MM.1S (cell line): ENCODE results near the gene LUC7L.
"Not testable (repeated sequence)": the region's sequence is repeated elsewhere in the genome, so short reads cannot be mapped to it uniquely, and the experiment has no call there.

Experiments used
- DNase-seq: peaks from one replicate; pipeline ENCODE4 v3.0.0-alpha.2; 2015
- H2AFZ ChIP-seq: fragments of 300-600 bp; sonication (generic); 2 replicates; pipeline ENCODE4 v1.6.0; 2016; ENCODE audit warnings: antibody characterized with exemption, low read length
- H3F3A ChIP-seq: fragments of 300-600 bp; sonication (generic); 2 replicates; pipeline ENCODE4 v1.6.1; 2016; ENCODE audit warnings: mild to moderate bottlenecking, antibody characterized with exemption, low read length, moderate library complexity, mixed read lengths; ENCODE audit not compliant: insufficient read depth
- H3K27ac ChIP-seq: fragments of 300-600 bp; sonication (generic); 2 replicates; pipeline ENCODE4 v1.5.1; 2016; ENCODE audit warnings: mild to moderate bottlenecking, low read length
- H3K27me3 ChIP-seq: fragments of 300-600 bp; sonication (generic); replicated peaks from 2 replicates; pipeline ENCODE4 v1.6.0; 2016; ENCODE audit warnings: low read length; ENCODE audit not compliant: insufficient read depth
- H3K36me3 ChIP-seq: fragments of 300-600 bp; sonication (generic); replicated peaks from 2 replicates; pipeline ENCODE4 v1.6.1; 2016; ENCODE audit warnings: mild to moderate bottlenecking, low read length, mixed read lengths; ENCODE audit not compliant: insufficient read depth
- H3K4me1 ChIP-seq: fragments of 300-600 bp; sonication (generic); 2 replicates; pipeline ENCODE4 v1.6.1; 2016; ENCODE audit warnings: low read length, mixed read lengths
- H3K4me2 ChIP-seq: fragments of 300-600 bp; sonication (generic); 2 replicates; pipeline ENCODE4 v1.6.0; 2016; ENCODE audit warnings: low read depth, low read length
- H3K4me3 ChIP-seq: fragments of 300-600 bp; sonication (generic); 2 replicates; pipeline ENCODE4 v1.5.1; 2016; ENCODE audit warnings: low read length, mixed read lengths
- H3K79me2 ChIP-seq: fragments of 300-600 bp; sonication (generic); 2 replicates; pipeline ENCODE4 v1.6.1; 2016; ENCODE audit warnings: mixed run types, low read length, mixed read lengths
- H3K9ac ChIP-seq: fragments of 300-600 bp; sonication (generic); 2 replicates; pipeline ENCODE4 v1.6.1; 2016; ENCODE audit warnings: low read length, mixed read lengths
- H3K9me2 ChIP-seq: fragments of 300-600 bp; sonication (generic); replicated peaks from 2 replicates; pipeline ENCODE4 v1.6.1; 2016; ENCODE audit warnings: mild to moderate bottlenecking, low read length, mixed read lengths; ENCODE audit not compliant: insufficient read depth
- H3K9me3 ChIP-seq: fragments of 300-600 bp; sonication (generic); replicated peaks from 2 replicates; pipeline ENCODE4 v1.6.1; 2016; ENCODE audit warnings: mild to moderate bottlenecking, low read length, mixed read lengths; ENCODE audit not compliant: insufficient read depth
- H4K20me1 ChIP-seq: fragments of 300-600 bp; sonication (generic); 2 replicates; pipeline ENCODE4 v1.6.1; 2016; ENCODE audit warnings: mild to moderate bottlenecking, low read length, moderate library complexity, mixed read lengths; ENCODE audit not compliant: insufficient read depth
- CTCF ChIP-seq: fragments of 300-600 bp; sonication (generic); IDR thresholded peaks from 2 replicates; pipeline ENCODE4 v1.5.1; 2016; ENCODE audit warnings: antibody characterized with exemption, low read length, mixed read lengths
- EZH2 ChIP-seq: fragments of 300-600 bp; sonication (generic); optimal IDR thresholded peaks from 2 replicates; pipeline ENCODE3; 2017; ENCODE audit warnings: low read depth, mild to moderate bottlenecking, antibody characterized with exemption, low read length, mixed read lengths
- EZH2phosphoT487 ChIP-seq: fragments of 300-600 bp; sonication (generic); IDR thresholded peaks from 2 replicates; pipeline ENCODE4 v1.6.1; 2018; ENCODE audit warnings: antibody characterized with exemption, low read length

Gene LUC7L

GRCh38 chr16:173211-173854 lies 55.9 kb downstream of the LUC7L start:
- H3K4me1 ChIP-seq, H3K9ac ChIP-seq, H3K4me2 ChIP-seq, H3K9me3 ChIP-seq, H3K27ac ChIP-seq, DNase-seq, H3K36me3 ChIP-seq, H4K20me1 ChIP-seq, H3K79me2 ChIP-seq, H2AFZ ChIP-seq, H3F3A ChIP-seq, H3K9me2 ChIP-seq, H3K4me3 ChIP-seq: not testable (repeated sequence)
- H3K27me3 ChIP-seq: peaks cover 24% of the 10 kb centered on the region

GRCh38 chr16:172374-172941 lies 56.8 kb downstream of the LUC7L start, which contains the start of gene HBA2:
Gene HBA2, plus strand, starts transcription at chr16:172876. Its CDS starts 37 bp downstream, at chr16:172913.
- not testable (repeated sequence) for H3K9me2 ChIP-seq, H3K9me3 ChIP-seq, H3K4me2 ChIP-seq, H3K79me2 ChIP-seq, H4K20me1 ChIP-seq, H3K36me3 ChIP-seq, H3K4me3 ChIP-seq, H3K27ac ChIP-seq, H3K9ac ChIP-seq, H3F3A ChIP-seq, H3K4me1 ChIP-seq, H2AFZ ChIP-seq, DNase-seq
- peaks cover 22% of the 10 kb centered on the region for H3K27me3 ChIP-seq

- Histone ChIP-seq H3K9me3 (no peaks in the 10 kb centered on the region), H3K36me3 (no peaks in the 10 kb centered on the region), H3F3A (no peaks in the 10 kb centered on the region), H3K4me1 (no peaks in the 10 kb centered on the region), H3K27ac (no peak overlapping the region), H3K9me2 (no peaks in the 10 kb centered on the region), H3K79me2 (no peaks in the 10 kb centered on the region), H4K20me1 (no peaks in the 10 kb centered on the region), H3K4me3 (no peak overlapping the region), H3K4me2 (no peak overlapping the region), H3K27me3 (peaks cover 36% of the 10 kb centered on the region), H3K9ac (no peak overlapping the region), H2AFZ (no peak overlapping the region)
- no peak for DNase-seq
- no peak for TF ChIP-seq EZH2phosphoT487
- TF ChIP-seq CTCF: no peak
These were observed 58.5 kb downstream of the LUC7L start for GRCh38 chr16:170788-171187.

- not testable (repeated sequence) for H3K27ac ChIP-seq, H3K36me3 ChIP-seq, H3K9me2 ChIP-seq, H3K4me3 ChIP-seq, H3K4me2 ChIP-seq, H3K9ac ChIP-seq, DNase-seq, H2AFZ ChIP-seq, H3K4me1 ChIP-seq, H3K9me3 ChIP-seq, H3K79me2 ChIP-seq, H3F3A ChIP-seq, H4K20me1 ChIP-seq
- peaks cover 43% of the 10 kb centered on the region for H3K27me3 ChIP-seq
These were observed 59.2 kb downstream of the LUC7L start for GRCh38 chr16:170088-170507.

- no peak for DNase-seq
- no peak overlapping the region for H3K9ac ChIP-seq
- H3K9me2 ChIP-seq: no peaks in the 10 kb centered on the region
- peaks cover 44% of the 10 kb centered on the region for H3K27me3 ChIP-seq
- no peak overlapping the region for H3K4me2 ChIP-seq
- H3K9me3 ChIP-seq: no peaks in the 10 kb centered on the region
- H3F3A ChIP-seq: no peaks in the 10 kb centered on the region
- no peaks in the 10 kb centered on the region for H3K36me3 ChIP-seq
- TF ChIP-seq EZH2 (no peak), EZH2phosphoT487 (no peak), CTCF (no peak)
- H2AFZ ChIP-seq: no peak overlapping the region
- H3K79me2 ChIP-seq: no peaks in the 10 kb centered on the region
- no peaks in the 10 kb centered on the region for H4K20me1 ChIP-seq
- H3K4me3 ChIP-seq: no peak overlapping the region
- H3K27ac ChIP-seq: no peak overlapping the region
- H3K4me1 ChIP-seq: no peaks in the 10 kb centered on the region
These were observed 60.2 kb downstream of the LUC7L start for GRCh38 chr16:169014-169413.
